Measurements from ENCODE around the gene IRF9. TPM values are rescaled to one million over a fixed set of nuclear protein-coding genes. Genes with fewer than 3 reads are reported as not detected.

IRF9 gene
- total RNA-seq, 1 experiment from 2014 or later = 27.6 TPM

- no CpG with 5 or more reads among the region's 6 CpGs for WGBS (ENCODE audit: extremely low coverage, insufficient read length, low lambda C conversion rate)
- H3K9me3 Mint-ChIP-seq = no peaks in the 10 kb centered on the region; a peak in 1 of 5 replicates
Observed at GRCh38 chr14:24117179-24117578, 43.9 kb upstream of the IRF9 start.

More at GRCh38 chr14:24117179-24117578, 43.9 kb upstream of the IRF9 start:
- Histone ChIP-seq H3K23ac (ENCODE audit: insufficient read length, low read depth, low read length) (no peak overlapping the region), H2BK20ac (ENCODE audit: low read depth, low read length, poor library complexity, severe bottlenecking) (no peak overlapping the region), H3K4me2 (ENCODE audit: insufficient read depth, insufficient read length, low read length) (no peak overlapping the region), H3K79me2 (ENCODE audit: insufficient read depth, low read length) (no peaks in the 10 kb centered on the region), H3K27me3 (ENCODE audit: insufficient read depth, low read length) (no peaks in the 10 kb centered on the region), H3T11ph (ENCODE audit: low read length) (no peak overlapping the region), H2BK15ac (ENCODE audit: low read depth, low read length) (no peak overlapping the region), H3K27ac (ENCODE audit: insufficient read length, low read depth, low read length) (no peak overlapping the region), H3K23me2 (ENCODE audit: insufficient read length, low read depth, low read length, poor library complexity, severe bottlenecking) (peaks cover 13% of the 10 kb centered on the region), H3K9ac (ENCODE audit: extremely low read depth, insufficient read length, low read length) (no peak overlapping the region), H4K8ac (replicated peaks; ENCODE audit: insufficient read length, low read depth, low read length) (no peak overlapping the region), H3K4ac (ENCODE audit: low read depth, low read length) (no peak overlapping the region), H4K5ac (ENCODE audit: insufficient read length, low read depth, low read length) (no peak overlapping the region), H3K14ac (ENCODE audit: insufficient read depth, low read length) (no peak overlapping the region), H2BK120ac (ENCODE audit: low read depth, low read length, poor library complexity, severe bottlenecking) (no peak overlapping the region), H4K91ac (ENCODE audit: insufficient read length, low read depth, low read length) (no peak overlapping the region), H2BK12ac (ENCODE audit: insufficient read length, low read depth, low read length) (no peak overlapping the region), H3K18ac (ENCODE audit: insufficient read length, low read depth, low read length) (no peak overlapping the region), H3K9me3 (ENCODE audit: control insufficient read depth, low read depth, low read length) (no peaks in the 10 kb centered on the region), H4K20me1 (ENCODE audit: control insufficient read depth, insufficient read depth, insufficient read length) (no peaks in the 10 kb centered on the region), H2AFZ (ENCODE audit: low read length) (no peak overlapping the region), H3K79me1 (ENCODE audit: insufficient read depth, low read depth, low read length, poor library complexity, severe bottlenecking) (no peaks in the 10 kb centered on the region), H2BK5ac (ENCODE audit: insufficient read length, low read length) (no peak overlapping the region), H3K4me1 (ENCODE audit: insufficient read depth, low read length) (no peaks in the 10 kb centered on the region), H3K56ac (ENCODE audit: insufficient read length, low read depth, low read length) (no peak overlapping the region), H2AK5ac (ENCODE audit: insufficient read length, low read length) (no peak overlapping the region)
- Mint-ChIP-seq H3K4me3 (no peak overlapping the region), H3K27ac (no peak overlapping the region), H3K36me3 (ENCODE audit: insufficient read depth in 1 of 3, low read depth in 3 of 3) (peaks cover 21 to 57% (median 52%) of the 10 kb centered on the region in 3 experiments; a peak in 6 of 7 replicates), H3K27me3 (ENCODE audit: low read depth) (peaks cover 3% of the 10 kb centered on the region; the same call in 1 of the 2 replicates), H3K4me1 (peaks cover 12 to 15% of the 10 kb centered on the region in 2 experiments)
- DNase-seq = no peak
- no peak for TF ChIP-seq CTCF (conservative IDR thresholded peaks at IDR 0.05)

Data from H9 (cell line).